Vagina (tissue), 2 donors: ENCODE measurements around the gene ARPP19. TPM values are rescaled to one million over a fixed set of nuclear protein-coding genes. Genes with fewer than 3 reads are reported as not detected.

ENCODE experiments used
- DNase-seq, 2 donors: peaks; one replicate each; pipeline ENCODE4 v3.0.0-alpha.2; 2017; ENCODE audit errors: extremely low spot score in 2 of 2
- H3K27ac ChIP-seq: fragments of 200-600 bp; sonication (generic); one replicate; pipeline ENCODE4 v1.5.1; 2019
- H3K27me3 ChIP-seq: fragments of 200-600 bp; sonication (generic); one replicate; pipeline ENCODE4 v1.5.1; 2019
- H3K36me3 ChIP-seq, 2 donors: fragments of 200-600 bp; sonication (generic); one replicate each; pipeline ENCODE4 v1.5.1; 2017 to 2019
- H3K4me1 ChIP-seq: fragments of 200-600 bp; sonication (generic); one replicate; pipeline ENCODE4 v1.5.1; 2019
- H3K4me3 ChIP-seq, 2 donors: fragments of 200-600 bp; sonication (generic); 1 replicate in 1 of 2; 2 replicates in 1 of 2; pipeline ENCODE4 v1.5.1; 2016 to 2019
- H3K9me3 ChIP-seq: fragments of 200-600 bp; sonication (generic); one replicate; pipeline ENCODE4 v1.5.1; 2019
- CTCF ChIP-seq, 3 experiments: fragments of 450-650 bp in 2 of 3; fragments of 200-600 bp in 1 of 3; sonication (generic) in 1 of 3; IDR thresholded peaks; one replicate each; pipeline ENCODE4 v1.5.1; 2017 to 2019; ENCODE audit warnings: antibody characterized with exemption in 3 of 3, mild to moderate bottlenecking in 2 of 3, moderate library complexity in 2 of 3
- POLR2A ChIP-seq, 2 donors: fragments of 450-650 bp; IDR thresholded peaks; one replicate each; pipeline ENCODE4 v1.6.1; 2017; ENCODE audit warnings: antibody characterized with exemption in 2 of 2, mild to moderate bottlenecking in 2 of 2, moderate library complexity in 2 of 2
- POLR2AphosphoS5 ChIP-seq, 2 donors: sonication (generic); formaldehyde crosslinking; IDR thresholded peaks; one replicate each; pipeline ENCODE4 v1.9.0; 2017; ENCODE audit warnings: antibody characterized with exemption in 2 of 2, mild to moderate bottlenecking in 2 of 2, low read depth in 1 of 2; ENCODE audit not compliant: insufficient read depth in 1 of 2
- intact Hi-C: fragments of 100-400 bp; cut with DNase I; formaldehyde crosslinking; loops from one replicate; pipeline ENCODE4 v1.15.1; 2023
- total RNA-seq: library from RNA; depleted of rRNA; stranded (reverse); fragments of >200 nt; gene quantifications from one replicate; pipeline ENCODE4 v1.2.3, GENCODE V29; 2016

The ARPP19 gene
- total RNA-seq, 1 donor from 2014 or later, result 62.9 TPM

- intact Hi-C loops, result no loop called here
- Histone ChIP-seq H3K4me1 (peaks cover 11% of the 10 kb centered on the region), H3K4me3 (no peak overlapping the region), H3K36me3 (no peaks in the 10 kb centered on the region), H3K9me3 (no peaks in the 10 kb centered on the region), H3K27me3 (no peaks in the 10 kb centered on the region), H3K27ac (no peak overlapping the region)
- no peak for DNase-seq
- TF ChIP-seq POLR2AphosphoS5 (IDR thresholded peaks at IDR 0.05; ENCODE audit: insufficient read depth in 1 of 2, low read depth in 1 of 2), result no peak
- no peak for TF ChIP-seq POLR2A (IDR thresholded peaks at IDR 0.05)
- TF ChIP-seq CTCF (IDR thresholded peaks at IDR 0.05), result no peak
Measured at GRCh38 chr15:52502608-52503007, 66.2 kb downstream of the ARPP19 start.

- TF ChIP-seq CTCF (IDR thresholded peaks at IDR 0.05) (no peak), POLR2A (IDR thresholded peaks at IDR 0.05) (no peak), POLR2AphosphoS5 (IDR thresholded peaks at IDR 0.05; ENCODE audit: insufficient read depth in 1 of 2, low read depth in 1 of 2) (no peak)
- no peak for DNase-seq
- Histone ChIP-seq H3K9me3 (no peaks in the 10 kb centered on the region), H3K4me3 (no peak overlapping the region), H3K27ac (no peak overlapping the region), H3K36me3 (no peaks in the 10 kb centered on the region), H3K27me3 (no peaks in the 10 kb centered on the region), H3K4me1 (peaks cover 27% of the 10 kb centered on the region)
- intact Hi-C loops, result no loop called here
Measured at GRCh38 chr15:52499506-52499905, 69.3 kb downstream of the ARPP19 start.

GRCh38 chr15:52498706-52499105 is 70.1 kb downstream of the ARPP19 start:
- no peaks in the 10 kb centered on the region for H3K9me3 ChIP-seq
- H3K4me3 ChIP-seq, result no peak overlapping the region
- no peaks in the 10 kb centered on the region for H3K27me3 ChIP-seq
- intact Hi-C loops, result no loop called here
- no peaks in the 10 kb centered on the region for H3K36me3 ChIP-seq
- no peak for DNase-seq
- TF ChIP-seq POLR2A (IDR thresholded peaks at IDR 0.05) (no peak), POLR2AphosphoS5 (IDR thresholded peaks at IDR 0.05; ENCODE audit: insufficient read depth in 1 of 2, low read depth in 1 of 2) (no peak), CTCF (IDR thresholded peaks at IDR 0.05) (no peak)
- H3K4me1 ChIP-seq, result peaks cover 22% of the 10 kb centered on the region
- no peak overlapping the region for H3K27ac ChIP-seq

Other genes starting within 250 kb of the ARPP19 start
- gene MYO5A, start 40.1 kb downstream of the ARPP19 start, total RNA-seq, result 31.2 TPM
- gene ATOSA, start 110.4 kb upstream of the ARPP19 start, total RNA-seq, result 63.3 TPM
- gene ONECUT1, start 221.3 kb upstream of the ARPP19 start, total RNA-seq, result not detected